Suprapubic skin (tissue), 4 donors: Measurements from ENCODE around the gene BAIAP2L1. TPM values are rescaled to one million over a fixed set of nuclear protein-coding genes. Genes with fewer than 3 reads are reported as not detected.

ENCODE experiments used
- DNase-seq, 2 donors: peaks; one replicate each; pipeline ENCODE4 v3.0.0-alpha.2; 2019; ENCODE audit warnings: low spot score in 2 of 2
- H3K27ac ChIP-seq: fragments of 200-600 bp; sonication (generic); one replicate; pipeline ENCODE4 v1.5.1; 2019
- H3K27me3 ChIP-seq: fragments of 200-600 bp; sonication (generic); one replicate; pipeline ENCODE4 v1.5.1; 2019
- H3K36me3 ChIP-seq: fragments of 200-600 bp; sonication (generic); one replicate; pipeline ENCODE4 v1.5.1; 2019
- H3K4me1 ChIP-seq: fragments of 200-600 bp; sonication (generic); one replicate; pipeline ENCODE4 v1.5.1; 2019
- H3K4me3 ChIP-seq: fragments of 200-600 bp; sonication (generic); one replicate; pipeline ENCODE4 v1.5.1; 2019; ENCODE audit warnings: mild to moderate bottlenecking
- H3K9me3 ChIP-seq: fragments of 200-600 bp; sonication (generic); one replicate; pipeline ENCODE4 v1.5.1; 2019
- EP300 ChIP-seq: sonication (generic); formaldehyde crosslinking; IDR thresholded peaks from one replicate; pipeline ENCODE4 v1.6.1; 2017; ENCODE audit warnings: antibody characterized with exemption
- POLR2A ChIP-seq, 2 donors: fragments of 450-650 bp; IDR thresholded peaks; one replicate each; pipeline ENCODE4 v1.6.1; 2017; ENCODE audit warnings: antibody characterized with exemption in 2 of 2, mild to moderate bottlenecking in 2 of 2, moderate library complexity in 2 of 2
- POLR2AphosphoS5 ChIP-seq, 3 donors: sonication (generic); formaldehyde crosslinking; IDR thresholded peaks; one replicate each; pipeline ENCODE4 v1.6.1; 2017; ENCODE audit warnings: antibody characterized with exemption in 3 of 3
- WGBS: methylation state at CpG from one replicate; pipeline ENCODE4 v1.1.5; 2018; 5-methylcytosine and 5-hydroxymethylcytosine counted together
- total RNA-seq, 4 donors: library from RNA; depleted of rRNA; stranded (reverse); fragments of >200 nt; gene quantifications; one replicate each; pipeline ENCODE4 v1.1.0, GENCODE V29; 2016
- TF ChIP-seq, protein P1 (sequence below), 2 donors: fragments of 200-600 bp in 1 of 2; fragments of 450-650 bp in 1 of 2; sonication (generic) in 1 of 2; IDR thresholded peaks; one replicate each; pipeline ENCODE4 v1.5.1; 2016 to 2019; ENCODE audit warnings: antibody characterized with exemption in 2 of 2, mild to moderate bottlenecking in 1 of 2, moderate library complexity in 1 of 2

The BAIAP2L1 gene
- total RNA-seq, 4 donors from 2014 or later = 24.3 to 28.2 (median 26.9) TPM

DNA sequence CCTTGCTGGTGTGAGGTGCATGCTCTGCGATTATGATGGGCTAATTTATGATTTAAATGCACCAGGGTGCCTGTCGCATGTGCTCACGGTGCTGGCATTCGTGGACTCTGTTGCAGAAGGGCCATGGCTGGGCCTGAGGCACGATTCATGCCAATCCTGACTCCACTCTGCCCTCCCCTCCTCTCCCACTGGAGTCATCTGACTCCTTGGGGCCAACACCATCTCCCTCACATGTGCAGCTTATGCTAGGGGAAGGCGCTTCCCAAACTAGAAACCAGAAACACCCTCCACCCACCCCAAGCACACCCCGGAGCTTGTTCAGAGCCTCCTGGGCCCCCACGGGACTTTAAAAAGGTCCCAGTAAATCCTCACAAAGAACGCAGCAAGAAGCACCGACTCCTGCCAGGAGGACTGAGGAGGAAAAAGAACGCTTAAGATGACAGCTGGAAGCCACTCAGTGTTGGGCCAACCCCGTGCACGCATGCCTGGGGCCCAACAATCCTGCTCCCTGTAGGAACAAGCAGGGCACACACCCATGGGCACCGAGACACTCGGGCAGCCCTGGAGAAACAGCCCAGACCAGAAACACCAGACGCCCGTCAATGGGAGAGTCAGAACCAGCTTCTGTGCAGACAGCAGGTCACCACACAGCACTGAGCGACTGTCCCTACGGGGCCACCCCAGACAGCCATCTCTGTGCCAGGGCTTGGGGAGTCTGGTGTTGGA lies 105.3 kb downstream of the BAIAP2L1 start:
- 30% methylated on average over 17 of the region's 19 CpGs for WGBS
- no peak for TF ChIP-seq POLR2AphosphoS5 (IDR thresholded peaks at IDR 0.05)
- TF ChIP-seq EP300 = no peak
- no peak for TF ChIP-seq POLR2A (IDR thresholded peaks at IDR 0.05)
- TF ChIP-seq, protein P1, sequence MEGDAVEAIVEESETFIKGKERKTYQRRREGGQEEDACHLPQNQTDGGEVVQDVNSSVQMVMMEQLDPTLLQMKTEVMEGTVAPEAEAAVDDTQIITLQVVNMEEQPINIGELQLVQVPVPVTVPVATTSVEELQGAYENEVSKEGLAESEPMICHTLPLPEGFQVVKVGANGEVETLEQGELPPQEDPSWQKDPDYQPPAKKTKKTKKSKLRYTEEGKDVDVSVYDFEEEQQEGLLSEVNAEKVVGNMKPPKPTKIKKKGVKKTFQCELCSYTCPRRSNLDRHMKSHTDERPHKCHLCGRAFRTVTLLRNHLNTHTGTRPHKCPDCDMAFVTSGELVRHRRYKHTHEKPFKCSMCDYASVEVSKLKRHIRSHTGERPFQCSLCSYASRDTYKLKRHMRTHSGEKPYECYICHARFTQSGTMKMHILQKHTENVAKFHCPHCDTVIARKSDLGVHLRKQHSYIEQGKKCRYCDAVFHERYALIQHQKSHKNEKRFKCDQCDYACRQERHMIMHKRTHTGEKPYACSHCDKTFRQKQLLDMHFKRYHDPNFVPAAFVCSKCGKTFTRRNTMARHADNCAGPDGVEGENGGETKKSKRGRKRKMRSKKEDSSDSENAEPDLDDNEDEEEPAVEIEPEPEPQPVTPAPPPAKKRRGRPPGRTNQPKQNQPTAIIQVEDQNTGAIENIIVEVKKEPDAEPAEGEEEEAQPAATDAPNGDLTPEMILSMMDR (IDR thresholded peaks at IDR 0.05) = no peak
- no peak overlapping the region for H3K4me3 ChIP-seq
- H3K27ac ChIP-seq = peak overlapping the region; percentile 58
- no peaks in the 10 kb centered on the region for H3K27me3 ChIP-seq
- H3K9me3 ChIP-seq = no peaks in the 10 kb centered on the region
- no peak for DNase-seq
- peaks cover 33% of the 10 kb centered on the region for H3K36me3 ChIP-seq
- H3K4me1 ChIP-seq = peaks cover 20% of the 10 kb centered on the region

GRCh38 chr7:98294798-98295382 lies 106.0 kb downstream of the BAIAP2L1 start:
- no peak overlapping the region for H3K4me3 ChIP-seq
- DNase-seq = peak in 1 of 2 donors; percentile 69
- H3K27me3 ChIP-seq = no peaks in the 10 kb centered on the region
- H3K4me1 ChIP-seq = peaks cover 20% of the 10 kb centered on the region
- TF ChIP-seq POLR2AphosphoS5 (IDR thresholded peaks at IDR 0.05) (no peak), EP300 (no peak), POLR2A (IDR thresholded peaks at IDR 0.05) (no peak)
- TF ChIP-seq, protein P1 (IDR thresholded peaks at IDR 0.05) = peak; percentile 43 to 72
- H3K27ac ChIP-seq = peak overlapping the region; percentile 58
- 34% methylated on average over 11 of the region's 14 CpGs for WGBS
- H3K36me3 ChIP-seq = peaks cover 29% of the 10 kb centered on the region
- H3K9me3 ChIP-seq = no peaks in the 10 kb centered on the region

GRCh38 chr7:98294326-98294725 lies 106.6 kb downstream of the BAIAP2L1 start:
- peaks cover 29% of the 10 kb centered on the region for H3K36me3 ChIP-seq
- no peak for DNase-seq
- WGBS = 80% methylated on average over 15 of the region's 15 CpGs
- no peaks in the 10 kb centered on the region for H3K27me3 ChIP-seq
- no peak overlapping the region for H3K4me3 ChIP-seq
- no peak for TF ChIP-seq POLR2AphosphoS5 (IDR thresholded peaks at IDR 0.05)
- TF ChIP-seq, protein P1 (IDR thresholded peaks at IDR 0.05) = no peak
- TF ChIP-seq EP300 = no peak
- no peak for TF ChIP-seq POLR2A (IDR thresholded peaks at IDR 0.05)
- H3K27ac ChIP-seq = no peak overlapping the region
- H3K4me1 ChIP-seq = peaks cover 24% of the 10 kb centered on the region
- H3K9me3 ChIP-seq = no peaks in the 10 kb centered on the region

DNA sequence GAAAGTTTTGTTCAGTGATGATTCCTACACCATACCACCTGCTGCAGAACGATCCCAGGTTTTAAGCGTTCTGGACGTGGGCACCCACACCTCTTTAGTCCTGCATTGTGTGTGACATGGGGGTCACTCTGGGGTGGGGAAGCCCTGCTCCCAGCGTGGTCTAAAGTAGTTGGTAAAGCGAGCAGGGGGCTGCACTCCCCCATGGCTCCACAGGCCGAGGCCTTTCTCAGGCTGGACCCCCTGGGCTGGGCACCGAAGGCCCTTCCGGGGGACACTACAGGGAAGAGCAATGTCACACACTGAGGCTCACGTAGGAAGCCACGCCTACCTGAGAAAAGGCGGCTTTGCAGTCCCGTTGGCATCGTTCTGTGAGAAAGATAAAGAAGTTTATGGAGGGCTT lies 107.1 kb downstream of the BAIAP2L1 start:
- Histone ChIP-seq H3K27me3 (no peaks in the 10 kb centered on the region), H3K4me1 (peaks cover 30% of the 10 kb centered on the region), H3K9me3 (no peaks in the 10 kb centered on the region), H3K36me3 (peaks cover 35% of the 10 kb centered on the region), H3K4me3 (no peak overlapping the region), H3K27ac (no peak overlapping the region)
- TF ChIP-seq EP300 = no peak
- TF ChIP-seq, protein P1 (IDR thresholded peaks at IDR 0.05) = no peak
- no peak for TF ChIP-seq POLR2A (IDR thresholded peaks at IDR 0.05)
- TF ChIP-seq POLR2AphosphoS5 (IDR thresholded peaks at IDR 0.05) = no peak
- WGBS = 92% methylated on average over 13 of the region's 13 CpGs
- DNase-seq = no peak

GRCh38 chr7:98293265-98293664 lies 107.6 kb downstream of the BAIAP2L1 start:
- Histone ChIP-seq H3K36me3 (peaks cover 38% of the 10 kb centered on the region), H3K27ac (no peak overlapping the region), H3K27me3 (no peaks in the 10 kb centered on the region), H3K4me3 (no peak overlapping the region), H3K9me3 (no peaks in the 10 kb centered on the region), H3K4me1 (peaks cover 35% of the 10 kb centered on the region)
- WGBS = 85% methylated on average over 17 of the region's 17 CpGs
- DNase-seq = no peak
- no peak for TF ChIP-seq EP300
- TF ChIP-seq POLR2A (IDR thresholded peaks at IDR 0.05) = no peak
- no peak for TF ChIP-seq POLR2AphosphoS5 (IDR thresholded peaks at IDR 0.05)
- TF ChIP-seq, protein P1 (IDR thresholded peaks at IDR 0.05) = no peak
